ENCODE data around the gene NIT2. TPM values are rescaled to one million over a fixed set of nuclear protein-coding genes. Genes with fewer than 3 reads are reported as not detected.

The NIT2 gene
- total and polyA plus RNA-seq, 9 of the 15 experiments (the other 6 are each of a cell fraction or from before 2014, with no cell fraction given), result 11.4 to 62.2 (median 22.1) TPM

DNA sequence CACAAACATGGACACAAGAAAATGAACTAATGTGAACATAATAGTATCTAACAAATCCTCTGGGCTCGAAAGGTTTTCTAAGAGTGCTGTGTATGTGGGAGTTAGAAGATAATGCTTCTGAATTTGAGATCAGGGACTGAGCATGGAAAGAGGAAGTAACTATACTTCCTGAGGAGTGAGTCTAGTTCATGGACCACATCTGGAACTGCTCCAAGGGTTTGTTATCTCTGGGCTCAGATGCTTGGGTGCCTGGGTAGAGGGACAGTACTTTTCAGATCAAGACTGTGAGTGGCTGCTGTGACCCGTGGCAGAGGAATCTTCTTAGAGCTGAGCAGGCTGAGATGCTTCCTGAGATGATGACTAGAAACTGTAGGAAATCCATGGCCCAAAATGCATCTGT, 45.2 kb upstream of the NIT2 start (continued):
- no peak for TF ChIP-seq BACH1 (tag; IDR thresholded peaks at IDR 0.05)
- peak; percentile 94 for TF ChIP-seq SMARCE1 (IDR thresholded peaks at IDR 0.05)
- no peak for TF ChIP-seq RHOXF2B (CRISPR knock-in tag; conservative IDR thresholded peaks at IDR 0.05)
- no peak for TF ChIP-seq SRF (CRISPR knock-in tag; IDR thresholded peaks at IDR 0.05)
- TF ChIP-seq, protein P1, sequence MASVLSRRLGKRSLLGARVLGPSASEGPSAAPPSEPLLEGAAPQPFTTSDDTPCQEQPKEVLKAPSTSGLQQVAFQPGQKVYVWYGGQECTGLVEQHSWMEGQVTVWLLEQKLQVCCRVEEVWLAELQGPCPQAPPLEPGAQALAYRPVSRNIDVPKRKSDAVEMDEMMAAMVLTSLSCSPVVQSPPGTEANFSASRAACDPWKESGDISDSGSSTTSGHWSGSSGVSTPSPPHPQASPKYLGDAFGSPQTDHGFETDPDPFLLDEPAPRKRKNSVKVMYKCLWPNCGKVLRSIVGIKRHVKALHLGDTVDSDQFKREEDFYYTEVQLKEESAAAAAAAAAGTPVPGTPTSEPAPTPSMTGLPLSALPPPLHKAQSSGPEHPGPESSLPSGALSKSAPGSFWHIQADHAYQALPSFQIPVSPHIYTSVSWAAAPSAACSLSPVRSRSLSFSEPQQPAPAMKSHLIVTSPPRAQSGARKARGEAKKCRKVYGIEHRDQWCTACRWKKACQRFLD (CRISPR knock-in tag; IDR thresholded peaks at IDR 0.05), result peak; percentile 67; the same call in 1 of the 2 replicates
- no peak for TF ChIP-seq PRMT5 (CRISPR knock-in tag; IDR thresholded peaks at IDR 0.05)
- TF ChIP-seq PCBP1 (IDR thresholded peaks at IDR 0.05; ENCODE audit: low read depth, low read length, poor library complexity, severe bottlenecking), result no peak
- no peak for TF ChIP-seq MED1 (CRISPR knock-in tag; IDR thresholded peaks at IDR 0.05; ENCODE audit: borderline replicate concordance)
- no peak for TF ChIP-seq ZNF146 (CRISPR knock-in tag; IDR thresholded peaks at IDR 0.05; ENCODE audit: unreplicated experiment)
- no peak for TF ChIP-seq ZNF431 (CRISPR knock-in tag; IDR thresholded peaks at IDR 0.05)
- no peak for TF ChIP-seq NR4A1 (CRISPR knock-in tag; IDR thresholded peaks at IDR 0.05)
- no peak for TF ChIP-seq NR4A1 (tag; IDR thresholded peaks at IDR 0.05)
- TF ChIP-seq ZNF384 (IDR thresholded peaks at IDR 0.05; ENCODE audit: low read depth, low read length), result no peak
- peak; percentile 47; the same call in 1 of the 2 replicates for TF ChIP-seq GABPA (tag; conservative IDR thresholded peaks at IDR 0.05; ENCODE audit: low read depth)
- TF ChIP-seq ZNF121 (CRISPR knock-in tag; conservative IDR thresholded peaks at IDR 0.05), result no peak
- TF ChIP-seq TSC22D4 (tag; IDR thresholded peaks at IDR 0.05), result no peak
- TF ChIP-seq ETV6 (IDR thresholded peaks at IDR 0.05; ENCODE audit: borderline replicate concordance in 1 of 2, low read depth in 2 of 2, low read length in 1 of 2), result peak in 1 of 2 experiments; percentile 61; a peak in 1 of 4 replicates
- TF ChIP-seq ETV6 (CRISPR knock-in tag; IDR thresholded peaks at IDR 0.05; ENCODE audit: borderline replicate concordance), result no peak
- peak; percentile 48 for TF ChIP-seq EGR1 (conservative IDR thresholded peaks at IDR 0.05)
- TF ChIP-seq, protein P2, sequence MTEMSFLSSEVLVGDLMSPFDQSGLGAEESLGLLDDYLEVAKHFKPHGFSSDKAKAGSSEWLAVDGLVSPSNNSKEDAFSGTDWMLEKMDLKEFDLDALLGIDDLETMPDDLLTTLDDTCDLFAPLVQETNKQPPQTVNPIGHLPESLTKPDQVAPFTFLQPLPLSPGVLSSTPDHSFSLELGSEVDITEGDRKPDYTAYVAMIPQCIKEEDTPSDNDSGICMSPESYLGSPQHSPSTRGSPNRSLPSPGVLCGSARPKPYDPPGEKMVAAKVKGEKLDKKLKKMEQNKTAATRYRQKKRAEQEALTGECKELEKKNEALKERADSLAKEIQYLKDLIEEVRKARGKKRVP (CRISPR knock-in tag; IDR thresholded peaks at IDR 0.05), result 0 out of 2 replicates have a peak, but pooled peaks have one; percentile 28
- TF ChIP-seq EP400 (IDR thresholded peaks at IDR 0.05), result 0 out of 2 replicates have a peak, but pooled peaks have one; percentile 33
- 0 out of 2 replicates have a peak, but pooled peaks have one; percentile 32 for TF ChIP-seq GATAD2B (IDR thresholded peaks at IDR 0.05; ENCODE audit: borderline replicate concordance)
- TF ChIP-seq, protein P3, sequence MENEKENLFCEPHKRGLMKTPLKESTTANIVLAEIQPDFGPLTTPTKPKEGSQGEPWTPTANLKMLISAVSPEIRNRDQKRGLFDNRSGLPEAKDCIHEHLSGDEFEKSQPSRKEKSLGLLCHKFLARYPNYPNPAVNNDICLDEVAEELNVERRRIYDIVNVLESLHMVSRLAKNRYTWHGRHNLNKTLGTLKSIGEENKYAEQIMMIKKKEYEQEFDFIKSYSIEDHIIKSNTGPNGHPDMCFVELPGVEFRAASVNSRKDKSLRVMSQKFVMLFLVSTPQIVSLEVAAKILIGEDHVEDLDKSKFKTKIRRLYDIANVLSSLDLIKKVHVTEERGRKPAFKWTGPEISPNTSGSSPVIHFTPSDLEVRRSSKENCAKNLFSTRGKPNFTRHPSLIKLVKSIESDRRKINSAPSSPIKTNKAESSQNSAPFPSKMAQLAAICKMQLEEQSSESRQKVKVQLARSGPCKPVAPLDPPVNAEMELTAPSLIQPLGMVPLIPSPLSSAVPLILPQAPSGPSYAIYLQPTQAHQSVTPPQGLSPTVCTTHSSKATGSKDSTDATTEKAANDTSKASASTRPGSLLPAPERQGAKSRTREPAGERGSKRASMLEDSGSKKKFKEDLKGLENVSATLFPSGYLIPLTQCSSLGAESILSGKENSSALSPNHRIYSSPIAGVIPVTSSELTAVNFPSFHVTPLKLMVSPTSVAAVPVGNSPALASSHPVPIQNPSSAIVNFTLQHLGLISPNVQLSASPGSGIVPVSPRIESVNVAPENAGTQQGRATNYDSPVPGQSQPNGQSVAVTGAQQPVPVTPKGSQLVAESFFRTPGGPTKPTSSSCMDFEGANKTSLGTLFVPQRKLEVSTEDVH (IDR thresholded peaks at IDR 0.05; ENCODE audit: low read depth, partially characterized antibody), result no peak
- TF ChIP-seq CBX2 (IDR thresholded peaks at IDR 0.05; ENCODE audit: insufficient read depth, low read length, poor library complexity, severe bottlenecking), result no peak
- peak; percentile 85 for TF ChIP-seq POLR2AphosphoS5 (IDR thresholded peaks at IDR 0.05; ENCODE audit: control insufficient read depth, insufficient read depth, low read depth, low read length)
- no peak for TF ChIP-seq ZSCAN29 (IDR thresholded peaks at IDR 0.05)
- TF ChIP-seq HMG20B (CRISPR knock-in tag; IDR thresholded peaks at IDR 0.05), result no peak
